IPS-18c (cell line): Measurements from ENCODE around the gene MYO10.
"Not testable (repeated sequence)": the region's sequence is repeated elsewhere in the genome, so short reads cannot be mapped to it uniquely, and the experiment has no call there.

ENCODE experiments used
- H3K4me3 ChIP-seq: 2 replicates; pipeline ENCODE4 v1.7.0; 2013; ENCODE audit warnings: low read depth, mild to moderate bottlenecking, low read length, moderate library complexity; ENCODE audit not compliant: insufficient read depth
- H3K9me3 ChIP-seq: one replicate; pipeline ENCODE4 v1.6.1; 2013; ENCODE audit warnings: mild to moderate bottlenecking, low read length, moderate library complexity; ENCODE audit not compliant: control insufficient read depth, insufficient read depth

MYO10 gene

DNA sequence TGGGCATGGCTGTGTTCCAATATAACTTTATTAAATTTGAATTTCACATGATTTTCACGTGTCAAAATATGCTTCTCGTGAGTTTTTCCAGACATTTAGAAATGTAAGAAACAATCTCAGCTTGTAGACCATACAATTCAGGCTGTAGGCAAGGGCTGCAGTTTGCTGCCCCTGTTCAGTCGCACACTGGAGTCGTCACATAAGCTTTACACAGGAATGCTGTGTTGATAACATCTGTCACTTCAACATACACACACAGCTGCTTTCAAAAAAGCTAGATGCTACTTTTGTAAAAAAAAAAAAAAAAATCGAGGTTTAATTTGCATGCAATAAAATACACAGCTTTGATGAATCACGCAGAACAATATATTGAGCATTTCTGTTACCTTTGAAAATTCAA, 77.9 kb downstream of the MYO10 start:
- H3K9me3 ChIP-seq, result no peaks in the 10 kb centered on the region
- no peak overlapping the region for H3K4me3 ChIP-seq

DNA sequence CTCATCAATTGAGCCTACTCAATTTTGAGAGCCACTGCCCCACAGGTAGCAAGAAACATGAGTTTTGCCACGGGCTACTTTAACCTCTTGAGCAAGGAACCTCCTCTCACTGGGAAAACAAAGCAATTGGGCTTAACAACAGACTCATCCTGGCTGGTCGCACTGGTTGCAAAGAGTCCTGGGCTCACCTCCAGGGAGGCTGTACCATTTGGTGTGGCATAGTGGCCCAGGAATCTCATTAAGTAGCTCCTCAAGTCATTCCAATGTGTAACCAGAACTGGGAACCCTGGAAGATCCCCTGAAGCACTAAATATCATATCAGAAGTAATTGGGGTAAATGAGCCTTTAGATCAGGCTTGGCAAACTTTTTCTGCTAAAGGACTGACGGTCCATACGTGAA, 78.5 kb downstream of the MYO10 start:
- no peak overlapping the region for H3K4me3 ChIP-seq
- H3K9me3 ChIP-seq, result no peaks in the 10 kb centered on the region

DNA sequence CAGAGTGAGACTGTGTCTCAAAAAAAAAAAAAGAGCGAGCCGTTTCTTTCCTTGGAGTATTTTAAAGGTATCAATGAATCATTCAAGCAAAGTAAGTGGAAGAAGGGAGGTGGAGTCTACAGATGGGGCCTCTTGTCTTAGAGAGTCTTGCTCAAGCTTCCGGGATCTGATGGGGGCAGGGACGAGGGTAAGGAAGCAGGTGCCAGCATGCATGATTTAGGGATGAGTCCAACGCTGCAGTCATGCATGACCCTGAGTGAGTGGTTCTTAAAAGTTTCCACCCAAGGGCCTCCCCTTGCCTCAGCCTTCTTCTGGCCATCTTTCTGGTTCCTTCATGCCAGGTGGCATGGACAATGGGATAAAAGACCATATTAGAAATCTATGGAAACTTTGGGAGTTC, 79.6 kb downstream of the MYO10 start:
- Histone ChIP-seq H3K9me3 (no peaks in the 10 kb centered on the region), H3K4me3 (no peak overlapping the region)

DNA sequence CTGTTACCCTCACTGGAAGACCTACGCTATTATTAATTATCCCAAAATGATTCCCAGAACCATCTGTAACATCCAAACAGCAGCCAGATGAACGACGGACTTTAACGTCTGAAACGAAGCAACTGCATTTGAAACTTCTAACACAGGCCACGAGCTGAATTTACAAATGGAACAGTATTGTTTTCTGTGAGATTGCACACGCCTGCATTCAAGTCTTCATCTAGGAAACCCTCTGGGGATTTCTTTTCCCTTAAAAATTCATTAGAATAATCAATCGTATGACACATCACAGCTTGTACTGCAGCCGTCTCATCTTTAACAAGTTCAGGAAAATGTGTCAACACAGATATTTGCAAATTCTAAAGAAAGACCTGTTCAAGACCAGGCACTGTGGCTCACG, 80.2 kb downstream of the MYO10 start:
- no peaks in the 10 kb centered on the region for H3K9me3 ChIP-seq
- H3K4me3 ChIP-seq, result no peak overlapping the region

DNA sequence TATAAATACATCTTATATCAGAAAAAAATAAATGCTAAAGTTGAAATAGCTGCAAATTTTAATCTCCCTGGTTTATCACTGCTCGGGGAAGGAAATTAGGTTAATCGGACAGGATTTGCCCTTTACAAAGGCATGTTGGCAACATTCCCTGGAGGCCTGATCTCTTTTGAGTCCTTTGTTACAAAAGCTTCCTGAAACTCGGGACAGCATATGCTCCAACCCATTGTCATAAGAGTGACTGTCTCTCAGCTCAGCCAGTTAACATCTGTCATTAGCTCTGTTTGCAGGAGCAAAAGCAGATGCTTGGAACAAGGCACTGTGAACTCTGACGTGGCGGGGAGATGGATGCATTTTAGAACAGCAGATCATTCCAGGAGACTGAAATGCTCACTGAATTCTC, 80.6 kb downstream of the MYO10 start:
- Histone ChIP-seq H3K9me3 (no peaks in the 10 kb centered on the region), H3K4me3 (no peak overlapping the region)

DNA sequence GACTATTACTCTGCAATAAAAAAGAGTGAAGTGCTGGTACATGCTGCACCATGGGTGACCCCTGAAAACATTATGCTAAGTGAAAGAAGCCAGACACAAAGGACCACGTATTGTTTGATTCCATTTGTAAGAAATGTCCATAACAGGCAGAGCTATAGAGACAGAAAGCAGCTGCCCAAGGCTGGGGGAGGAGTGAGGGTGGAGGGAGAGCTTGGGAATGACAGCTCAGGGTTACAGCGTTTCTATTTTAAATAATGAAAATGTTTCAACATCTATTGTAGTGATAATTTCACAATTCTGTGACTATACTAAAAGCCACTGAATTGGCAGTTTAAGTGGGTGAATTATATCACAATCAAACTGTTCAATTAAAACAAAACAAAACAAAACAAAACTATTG, 81.7 kb downstream of the MYO10 start:
- no peaks in the 10 kb centered on the region for H3K9me3 ChIP-seq
- H3K4me3 ChIP-seq, result no peak overlapping the region

DNA sequence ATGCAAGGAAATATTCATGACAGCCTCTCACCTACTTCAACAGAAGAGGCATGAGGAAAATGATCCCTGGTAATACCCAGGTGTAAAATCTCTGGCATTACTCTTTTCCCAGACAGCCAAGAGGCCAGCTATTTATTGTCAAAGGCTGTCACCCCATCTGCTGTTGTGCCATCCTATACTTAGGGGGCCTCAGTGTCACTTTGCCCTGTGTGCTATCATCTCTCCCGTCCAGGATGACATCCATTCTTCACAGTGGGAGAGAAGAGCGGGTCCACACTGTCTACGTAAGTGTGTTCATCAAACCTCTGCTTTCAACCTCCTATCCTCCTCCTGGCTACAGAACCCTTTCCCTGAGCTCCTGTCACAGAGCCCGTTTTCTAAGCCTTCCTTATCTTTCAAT, 82.6 kb downstream of the MYO10 start:
- Histone ChIP-seq H3K4me3 (no peak overlapping the region), H3K9me3 (no peaks in the 10 kb centered on the region)

DNA sequence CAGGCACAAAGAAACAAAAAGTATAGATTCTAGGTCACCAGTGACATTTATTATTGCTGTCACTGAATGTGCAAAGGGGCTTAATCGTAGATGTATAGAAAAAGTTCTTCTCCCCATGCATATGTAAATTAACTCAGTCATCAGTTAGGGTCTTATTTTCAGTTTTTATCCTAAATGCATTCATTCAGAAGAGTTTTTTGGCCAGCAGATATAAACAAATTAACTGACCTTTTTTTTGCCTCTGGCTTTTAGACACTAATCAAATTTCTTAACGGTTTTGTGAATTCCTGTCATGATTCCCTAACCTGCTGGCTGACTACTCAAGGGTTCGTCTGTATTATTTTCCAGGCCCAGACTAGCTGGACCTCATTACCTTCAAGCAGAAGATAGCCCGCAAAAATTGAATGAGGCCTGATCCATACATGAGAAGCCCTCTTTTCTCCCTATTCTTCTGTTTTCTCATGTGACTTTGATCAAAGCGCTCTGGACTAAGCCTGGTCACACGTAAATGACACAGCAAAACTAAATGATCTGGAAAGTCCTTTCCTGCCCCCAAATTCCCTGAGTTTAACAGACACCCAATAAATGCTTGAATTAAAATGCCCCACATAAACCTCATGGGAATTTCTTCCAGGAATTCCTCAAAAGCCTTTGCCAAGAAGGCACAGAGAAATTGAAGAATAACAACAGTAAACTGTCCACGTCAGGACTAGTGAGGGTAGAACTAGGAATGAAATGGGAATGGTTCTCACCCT, 83.7 kb downstream of the MYO10 start:
- H3K4me3 ChIP-seq, result no peak overlapping the region
- H3K9me3 ChIP-seq, result no peaks in the 10 kb centered on the region

DNA sequence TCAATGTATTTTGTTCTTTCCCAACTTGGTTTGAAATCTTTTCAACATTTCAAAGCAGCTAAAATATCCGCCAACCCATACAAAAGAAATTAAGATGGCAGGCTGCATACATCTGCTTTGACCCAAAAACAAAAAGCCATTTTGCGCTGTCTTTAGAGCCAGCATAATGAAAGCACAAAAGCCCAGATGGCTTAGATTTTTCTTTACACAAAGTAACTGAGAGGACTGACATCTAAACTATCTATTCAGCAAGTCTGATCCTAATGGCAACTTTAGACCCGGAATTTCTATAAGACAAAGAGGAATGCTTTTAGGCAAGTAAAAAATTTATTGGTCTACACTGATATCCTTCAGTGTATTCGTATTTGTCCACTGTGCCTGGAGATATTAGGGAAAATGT, 86.3 kb downstream of the MYO10 start:
- no peak overlapping the region for H3K4me3 ChIP-seq
- H3K9me3 ChIP-seq, result no peaks in the 10 kb centered on the region

DNA sequence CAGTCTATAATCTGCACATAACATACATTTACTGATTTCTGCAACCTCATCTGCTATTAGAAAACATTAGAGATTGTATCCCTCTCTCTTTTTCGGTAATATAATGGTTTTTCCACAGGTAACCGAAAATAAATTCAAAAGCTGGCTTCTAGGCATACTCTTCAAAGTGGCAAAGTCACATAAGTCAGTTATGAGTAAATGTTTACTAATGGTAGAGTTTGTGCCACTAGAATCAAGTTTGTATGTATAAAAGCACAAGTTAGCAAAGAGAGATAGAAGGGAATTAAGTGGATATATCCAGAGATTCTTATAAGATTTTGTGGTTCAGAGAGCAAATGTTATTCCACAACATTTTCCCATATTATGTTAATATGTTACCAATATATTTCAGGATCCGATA, 86.9 kb downstream of the MYO10 start:
- H3K4me3 ChIP-seq, result no peak overlapping the region
- H3K9me3 ChIP-seq, result no peaks in the 10 kb centered on the region

DNA sequence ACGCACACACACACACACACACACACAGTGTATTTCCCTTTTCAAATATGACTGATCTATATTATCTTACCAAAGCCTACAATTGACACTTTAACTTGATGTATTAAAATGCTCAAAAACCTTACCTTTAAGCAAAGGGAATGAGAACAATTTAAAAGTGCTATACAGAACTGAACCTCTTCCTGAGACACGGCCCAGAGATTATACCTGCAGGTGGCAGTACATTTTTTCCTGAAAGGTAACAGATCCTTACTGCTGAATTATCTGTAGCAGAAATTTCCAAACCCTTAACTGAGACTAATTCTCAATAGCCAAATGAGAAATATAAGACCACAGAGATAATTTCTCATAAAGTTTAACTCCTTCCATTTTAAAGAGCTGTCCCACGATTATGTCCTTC, 91.1 kb downstream of the MYO10 start:
- Histone ChIP-seq H3K9me3 (peaks cover under 1% of the 10 kb centered on the region), H3K4me3 (no peak overlapping the region)

DNA sequence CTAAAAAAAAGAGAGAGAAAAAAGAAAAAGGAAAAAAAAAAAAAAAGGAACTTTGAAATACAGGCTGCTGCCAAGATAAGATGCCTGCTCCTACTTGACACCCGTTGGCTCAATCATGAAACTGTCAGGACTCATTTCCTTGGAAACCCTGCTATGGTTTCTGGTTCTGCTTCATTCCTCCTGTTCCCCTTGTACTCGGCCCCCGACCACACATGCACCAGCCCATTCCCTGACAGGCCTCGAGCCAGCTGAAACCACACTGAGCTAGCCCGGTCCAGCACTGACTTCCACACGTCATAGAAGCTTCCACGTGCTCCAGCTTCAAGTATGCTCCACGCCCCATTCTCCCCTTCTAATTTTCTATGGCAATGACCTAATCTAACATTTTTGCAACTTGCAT, 93.2 kb downstream of the MYO10 start:
- H3K4me3 ChIP-seq, result no peak overlapping the region
- H3K9me3 ChIP-seq, result peaks cover 2% of the 10 kb centered on the region

DNA sequence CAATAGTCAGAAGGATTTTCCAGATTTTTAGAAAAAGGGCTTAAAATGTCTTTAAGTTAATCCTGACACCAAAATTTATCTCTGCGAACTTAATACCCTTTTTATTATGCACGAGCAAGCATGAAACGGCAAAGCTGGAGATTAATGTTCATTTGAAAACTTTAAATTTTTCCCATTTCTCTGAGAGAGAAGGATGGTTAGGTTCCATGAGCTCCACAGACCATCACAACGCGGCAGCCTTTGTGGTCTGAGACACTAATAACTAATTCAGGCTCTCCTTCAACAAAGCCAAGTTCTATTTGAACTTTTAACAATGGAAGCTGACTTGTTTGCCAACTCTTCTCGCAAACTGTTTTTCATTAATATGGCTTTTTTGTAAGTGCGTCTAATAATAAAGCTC, 94.7 kb downstream of the MYO10 start:
- no peak overlapping the region for H3K4me3 ChIP-seq
- H3K9me3 ChIP-seq, result peaks cover 2% of the 10 kb centered on the region

DNA sequence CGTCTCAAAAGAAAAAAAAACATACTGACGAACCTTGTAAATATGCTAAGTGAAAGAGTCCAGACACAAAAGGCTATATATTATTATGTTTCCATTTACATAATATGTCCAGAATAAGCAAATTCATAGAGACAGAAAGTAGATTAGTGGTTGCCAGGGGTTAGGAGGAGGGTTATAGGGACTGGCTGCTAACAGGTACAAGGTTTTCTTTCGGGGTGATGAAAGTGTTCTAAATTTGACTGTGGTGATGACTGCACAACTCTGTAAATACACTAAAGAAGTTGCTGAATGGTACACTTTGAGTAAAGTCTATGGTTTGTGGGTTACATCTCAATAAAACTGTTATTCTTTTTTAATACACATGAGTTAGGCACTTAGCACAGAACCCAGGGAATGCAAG, 98.8 kb downstream of the MYO10 start:
- Histone ChIP-seq H3K4me3 (no peak overlapping the region), H3K9me3 (peaks cover 2% of the 10 kb centered on the region)

DNA sequence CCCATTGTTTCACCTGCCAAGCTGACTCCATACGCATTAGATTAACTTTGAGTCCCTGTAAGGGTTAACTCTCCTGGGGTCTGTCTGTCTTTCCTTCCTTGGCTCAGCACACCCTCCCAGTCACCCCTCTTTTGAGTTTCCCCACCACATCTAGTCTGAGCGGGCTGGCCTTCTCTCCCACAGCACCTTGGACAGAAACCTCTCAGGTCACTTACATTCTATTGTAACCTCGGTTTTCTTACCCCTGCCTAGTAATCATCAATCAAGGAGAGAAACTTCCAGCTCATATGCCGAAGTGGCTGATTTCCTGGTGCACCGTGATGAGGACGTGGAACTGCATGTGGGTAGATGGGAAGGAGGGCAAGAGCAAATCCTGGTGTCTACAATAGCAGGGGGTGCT, 102.1 kb downstream of the MYO10 start:
- Histone ChIP-seq H3K4me3 (no peak overlapping the region), H3K9me3 (peaks cover 2% of the 10 kb centered on the region)

DNA sequence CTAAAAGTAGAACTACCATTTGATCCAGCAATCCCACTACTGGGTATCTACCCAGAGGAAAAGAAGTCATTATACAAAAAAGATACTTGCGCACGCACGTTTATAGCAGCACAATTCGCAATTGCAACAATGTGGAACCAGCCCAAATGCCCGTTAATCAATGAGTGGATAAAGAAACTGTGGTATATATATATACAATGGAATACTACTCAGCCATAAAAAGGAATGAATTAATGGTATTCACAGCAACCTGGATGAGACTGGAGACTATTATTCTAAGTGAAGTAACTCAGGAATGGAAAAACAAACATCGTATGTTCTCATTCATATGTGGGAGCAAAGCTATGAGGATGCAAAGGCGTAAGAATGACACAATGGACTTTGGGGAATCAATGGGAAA, 104.8 kb downstream of the MYO10 start:
- not testable (repeated sequence) for H3K4me3 ChIP-seq, H3K9me3 ChIP-seq

DNA sequence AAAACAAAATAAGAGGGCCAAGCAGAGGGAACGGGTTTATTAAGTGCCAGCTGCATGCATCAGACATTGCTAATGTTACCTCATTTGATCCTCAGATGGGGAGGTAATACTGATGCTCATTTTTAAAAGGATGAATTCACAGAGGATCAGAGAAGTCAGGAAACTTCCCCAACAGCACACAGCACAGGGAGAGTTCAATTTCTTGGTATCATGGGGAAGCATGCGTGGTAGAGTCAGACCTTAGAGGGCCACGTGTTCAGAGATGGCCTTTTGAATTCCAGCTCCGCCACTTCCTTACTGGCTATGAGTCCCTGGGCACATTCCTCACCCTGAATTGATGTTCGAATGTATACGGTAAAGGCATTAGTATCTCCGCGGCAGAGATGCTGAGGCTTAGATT, 108.3 kb downstream of the MYO10 start:
- Histone ChIP-seq H3K4me3 (no peak overlapping the region), H3K9me3 (peaks cover 4% of the 10 kb centered on the region)

DNA sequence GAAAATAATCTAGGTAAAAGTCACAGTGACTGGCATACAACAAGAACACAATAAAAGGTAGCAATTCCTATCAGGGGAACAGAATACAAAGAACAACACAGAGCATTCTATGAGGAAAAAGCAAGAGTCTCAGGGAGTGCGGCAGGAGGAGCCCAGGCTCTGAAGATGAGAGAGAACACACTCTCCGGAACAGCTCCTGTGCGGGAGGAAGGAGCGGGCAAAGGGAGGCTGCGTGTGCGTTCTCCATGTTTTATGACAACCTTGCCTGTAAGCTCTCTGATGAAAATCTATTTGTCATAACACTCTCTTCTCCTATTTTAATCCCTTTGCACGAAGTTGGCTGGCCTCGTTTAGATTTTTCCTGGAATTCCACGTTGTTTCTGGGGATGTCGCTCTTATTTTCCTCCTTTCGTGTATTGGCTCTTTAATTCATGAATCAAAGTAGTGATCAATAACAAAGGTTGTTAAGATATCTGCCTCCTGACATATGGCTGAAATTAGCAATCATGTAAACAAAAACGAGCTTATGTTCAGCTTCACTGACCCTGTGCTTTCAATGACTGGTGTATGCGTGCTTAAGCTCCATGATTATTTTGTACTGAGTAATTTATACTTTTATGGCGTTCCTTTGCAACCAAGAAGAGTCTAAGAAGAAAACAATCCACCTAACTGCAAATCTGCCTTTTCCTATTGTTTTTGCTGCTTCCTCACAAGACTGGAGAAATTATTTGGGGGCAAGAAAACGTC, 109.5 kb downstream of the MYO10 start:
- Histone ChIP-seq H3K4me3 (no peak overlapping the region), H3K9me3 (peaks cover 4% of the 10 kb centered on the region)
